Measurements from ENCODE around the gene DNPH1.

DNPH1 gene, protein sequence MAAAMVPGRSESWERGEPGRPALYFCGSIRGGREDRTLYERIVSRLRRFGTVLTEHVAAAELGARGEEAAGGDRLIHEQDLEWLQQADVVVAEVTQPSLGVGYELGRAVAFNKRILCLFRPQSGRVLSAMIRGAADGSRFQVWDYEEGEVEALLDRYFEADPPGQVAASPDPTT

DNA sequence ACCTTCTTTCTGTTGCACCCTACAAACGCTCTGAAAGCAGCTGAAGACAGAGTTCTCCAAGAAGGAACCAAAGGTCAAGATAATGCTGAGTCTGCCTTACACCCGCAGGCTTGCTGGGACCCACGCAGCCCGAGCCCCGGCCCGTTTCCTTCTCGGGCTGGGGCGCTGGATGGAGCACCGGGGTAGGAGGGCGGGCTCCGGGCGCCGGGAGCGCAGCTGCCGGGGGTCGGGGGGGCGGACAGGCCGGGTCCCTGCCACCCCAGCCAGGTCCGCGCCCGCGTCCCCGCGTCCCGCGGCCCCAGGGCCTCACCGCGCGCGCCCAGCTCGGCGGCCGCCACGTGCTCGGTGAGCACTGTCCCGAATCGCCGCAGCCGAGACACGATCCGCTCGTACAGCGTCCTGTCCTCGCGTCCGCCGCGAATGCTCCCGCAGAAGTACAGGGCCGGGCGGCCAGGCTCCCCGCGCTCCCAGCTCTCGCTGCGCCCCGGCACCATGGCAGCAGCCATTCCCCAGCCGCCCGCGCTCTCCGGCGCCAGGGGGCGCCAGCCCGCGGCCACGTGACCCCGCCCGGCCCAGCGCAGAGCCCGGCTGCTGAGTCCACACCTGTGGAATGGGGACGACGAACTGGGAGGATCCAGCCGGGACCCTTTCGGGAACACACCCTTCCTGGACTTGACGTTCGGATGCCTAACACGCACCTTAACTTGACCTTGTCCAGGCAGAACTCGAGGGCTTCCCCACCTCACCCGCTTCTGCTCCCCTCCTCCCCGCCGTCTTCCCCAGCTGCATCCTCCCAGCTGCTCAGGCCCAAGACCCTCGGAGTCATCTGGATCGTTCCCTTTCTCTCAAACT, at the start of gene DNPH1:
Gene DNPH1, minus strand, starts transcription at position 531 of the 852 bp plus-strand sequence. Its CDS starts 25 bp downstream, at position 506.
- DNase-seq: peak; percentile 35 to 45

DNA sequence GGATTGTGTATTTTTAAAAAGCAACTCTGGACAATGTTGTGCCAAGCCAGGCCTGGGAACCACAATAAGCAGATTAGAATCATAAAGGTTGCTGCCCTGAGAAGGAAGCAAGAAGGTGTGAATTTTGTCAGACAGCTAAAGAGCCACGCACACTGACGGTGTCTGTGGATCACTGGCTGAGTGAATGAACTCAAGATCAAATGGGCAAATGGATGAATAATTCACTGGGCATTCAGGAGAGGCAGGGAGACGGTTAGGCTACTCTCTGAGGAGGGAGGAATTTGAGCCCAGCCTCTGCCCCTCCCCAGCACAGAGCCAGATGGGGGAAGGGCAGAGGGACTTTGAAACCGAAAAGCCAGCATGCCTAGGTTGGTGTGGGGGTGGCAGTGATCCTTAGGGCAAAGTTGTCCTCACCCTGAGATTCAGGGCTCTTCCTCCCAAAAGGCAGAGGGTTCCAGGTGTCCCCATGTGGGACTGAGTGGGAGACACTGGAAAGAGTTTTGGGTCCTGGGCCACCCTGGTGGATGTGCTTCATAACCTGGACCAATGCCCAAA, 49.3 kb upstream of the DNPH1 start:
- no peak for DNase-seq

DNA sequence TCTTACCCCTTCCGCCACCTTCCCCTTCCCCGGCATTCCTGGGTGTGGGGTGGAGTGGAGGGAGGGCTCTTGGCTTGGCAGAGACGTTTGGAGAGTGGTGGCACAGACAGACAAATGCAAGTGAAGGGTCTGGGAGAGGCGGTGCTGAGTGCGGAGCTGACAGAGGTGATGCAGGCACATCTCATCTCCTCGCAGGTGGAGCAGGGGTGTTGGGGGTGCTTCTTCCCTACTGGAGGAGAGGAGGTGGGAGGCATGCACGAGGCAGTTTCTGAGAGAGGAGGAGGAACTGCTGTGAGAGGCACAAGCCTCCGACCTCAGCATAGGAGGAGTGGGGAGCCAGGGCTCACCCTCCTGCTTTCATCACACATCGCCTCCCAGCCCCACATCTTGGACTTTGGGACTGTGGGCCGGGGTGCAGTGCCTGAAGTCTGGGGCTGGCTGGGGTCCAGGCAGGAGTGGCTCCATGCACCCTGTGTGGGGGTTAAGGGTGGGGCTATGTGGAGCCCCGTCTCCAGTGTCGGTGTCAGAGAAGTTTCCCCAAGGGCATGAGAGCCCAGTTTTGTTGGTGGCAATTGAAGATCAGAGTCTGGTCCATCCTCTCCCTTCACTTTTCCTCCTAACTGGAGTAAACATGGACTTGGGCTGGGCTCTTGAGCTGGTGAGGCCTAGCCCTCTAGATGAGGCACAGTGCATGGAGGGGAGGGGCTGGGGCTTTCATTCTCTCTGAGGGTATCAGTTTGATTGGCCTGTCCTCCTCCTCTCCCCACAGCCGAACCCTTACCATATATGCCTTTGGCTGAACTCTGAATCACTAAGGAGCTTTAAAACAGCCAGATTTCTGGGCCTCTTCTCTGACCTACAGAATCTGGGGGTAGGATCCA, 48.6 kb upstream of the DNPH1 start:
- no peak for DNase-seq

DNA sequence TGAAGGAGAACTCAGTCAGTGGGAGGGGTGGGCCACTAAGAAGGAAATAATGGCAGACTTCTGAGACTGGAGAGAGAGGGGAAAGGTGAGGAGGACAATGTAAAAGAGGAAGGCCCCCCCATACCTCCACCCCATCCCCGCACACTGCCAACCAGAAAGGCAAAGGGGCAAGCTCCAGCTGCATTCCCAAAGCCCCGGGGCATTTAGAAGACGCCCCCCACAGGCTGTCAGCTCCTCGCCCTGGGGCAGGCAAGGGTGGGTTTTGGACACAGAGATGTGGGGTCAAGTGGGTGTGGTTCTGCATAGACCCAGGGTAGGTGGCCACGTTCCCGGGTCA, 48.0 kb upstream of the DNPH1 start:
- no peak for DNase-seq

DNA sequence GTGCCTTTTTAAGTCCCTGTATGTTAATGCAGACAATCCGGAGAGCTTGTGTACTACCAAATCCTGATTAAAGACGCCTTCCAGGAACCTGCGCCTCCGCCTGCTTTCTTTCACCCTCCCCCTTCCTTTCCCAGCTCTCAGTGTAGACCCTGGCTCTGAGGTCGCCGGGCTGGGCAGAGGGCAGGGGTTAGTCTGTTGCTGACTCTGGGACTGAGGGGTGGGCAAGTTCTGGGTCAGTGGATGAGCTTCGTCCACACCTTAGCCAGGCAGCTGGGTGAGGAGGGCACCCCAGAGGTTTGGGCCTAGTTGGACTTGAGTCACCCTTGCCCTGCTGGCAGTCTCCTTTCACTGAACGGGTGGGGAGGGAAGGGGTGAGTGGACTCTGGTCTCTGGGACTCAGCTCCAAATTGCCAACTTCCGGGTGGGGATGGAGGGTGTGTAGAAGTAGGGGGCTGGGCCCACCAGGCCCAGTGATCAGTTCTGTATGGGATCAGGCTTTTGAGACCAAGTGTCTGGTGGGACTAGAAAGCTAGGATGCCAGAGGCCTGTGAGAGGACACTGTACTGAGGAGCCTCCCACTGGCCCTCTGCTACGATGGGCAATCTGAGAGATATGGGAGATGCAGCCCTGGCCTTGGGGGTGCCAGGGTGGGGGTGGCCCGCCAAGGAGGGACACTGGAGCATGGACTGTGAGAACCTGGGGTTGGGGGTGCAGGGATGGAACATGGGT, 47.5 kb upstream of the DNPH1 start:
- no peak for DNase-seq

DNA sequence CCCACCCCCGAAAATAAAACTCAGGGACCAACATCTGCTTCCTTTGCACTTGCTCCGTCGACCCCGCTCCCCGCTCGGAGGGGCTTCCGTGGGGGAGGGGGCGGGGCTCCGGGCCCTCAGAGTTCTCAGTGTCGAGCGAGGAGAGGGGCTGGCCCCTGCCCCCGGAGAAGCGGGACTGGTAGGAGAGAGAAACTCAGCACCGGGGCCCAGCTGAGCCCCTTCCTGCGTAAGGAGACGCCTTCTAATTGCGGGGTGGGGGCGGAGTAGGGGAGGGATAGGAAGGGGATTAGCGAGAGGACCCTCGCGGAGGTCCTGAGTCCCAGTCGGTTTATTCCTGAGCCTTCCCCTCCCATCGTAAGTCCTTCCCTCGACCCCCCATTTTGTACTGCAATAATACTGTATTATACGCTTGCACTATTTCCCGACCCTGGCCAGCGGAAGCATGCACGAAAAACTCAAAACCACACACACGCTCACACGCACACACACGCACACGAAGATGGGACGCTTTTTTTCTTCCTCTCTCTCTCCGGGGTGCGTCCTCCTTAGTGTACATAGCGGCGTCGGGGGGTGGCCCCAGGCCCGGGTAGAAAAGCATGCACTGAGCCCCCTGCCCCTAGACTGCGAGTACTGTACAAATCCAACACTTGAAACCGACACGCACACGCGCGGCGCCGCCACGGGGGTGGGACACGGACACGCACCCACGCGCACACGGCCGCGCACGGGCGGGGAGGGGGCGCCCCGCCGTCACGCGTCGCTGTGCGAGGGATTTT, 46.7 kb upstream of the DNPH1 start:
- no peak for DNase-seq

DNA sequence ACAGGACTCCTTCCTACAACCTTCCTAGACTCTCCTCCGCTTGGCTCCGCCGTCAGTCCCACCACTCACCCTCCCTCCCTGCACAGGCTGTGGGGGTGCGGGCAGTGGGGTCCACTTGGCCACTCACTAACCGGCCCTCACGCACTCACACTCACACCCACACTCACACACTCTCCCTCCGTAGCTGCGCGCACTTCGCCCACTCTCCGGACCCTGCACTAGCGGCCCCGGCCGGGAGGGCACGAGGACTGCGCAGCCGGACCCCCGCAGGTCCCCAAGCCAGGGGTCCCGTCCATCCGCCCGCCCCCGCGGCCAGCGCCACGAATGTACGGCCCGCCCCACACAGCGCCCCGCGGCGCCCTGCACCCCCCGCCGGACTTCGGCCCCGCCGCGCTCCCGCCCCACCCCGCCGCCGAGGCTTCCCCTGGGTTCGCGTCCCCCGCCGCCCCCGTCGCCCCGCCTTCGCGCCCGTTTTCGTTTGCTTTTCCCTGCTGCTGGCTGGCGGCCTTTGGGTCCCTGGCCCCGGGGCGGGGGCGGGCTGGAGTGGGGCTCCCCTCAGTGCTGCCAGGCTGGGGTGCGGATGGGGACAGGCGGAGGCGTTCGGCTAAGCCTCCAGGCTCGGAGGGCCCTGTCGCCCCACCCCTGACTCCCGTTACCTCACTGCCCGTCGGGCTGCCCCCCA, 45.8 kb upstream of the DNPH1 start:
- peak in 1 of 2 experiments; percentile 10 for DNase-seq

DNA sequence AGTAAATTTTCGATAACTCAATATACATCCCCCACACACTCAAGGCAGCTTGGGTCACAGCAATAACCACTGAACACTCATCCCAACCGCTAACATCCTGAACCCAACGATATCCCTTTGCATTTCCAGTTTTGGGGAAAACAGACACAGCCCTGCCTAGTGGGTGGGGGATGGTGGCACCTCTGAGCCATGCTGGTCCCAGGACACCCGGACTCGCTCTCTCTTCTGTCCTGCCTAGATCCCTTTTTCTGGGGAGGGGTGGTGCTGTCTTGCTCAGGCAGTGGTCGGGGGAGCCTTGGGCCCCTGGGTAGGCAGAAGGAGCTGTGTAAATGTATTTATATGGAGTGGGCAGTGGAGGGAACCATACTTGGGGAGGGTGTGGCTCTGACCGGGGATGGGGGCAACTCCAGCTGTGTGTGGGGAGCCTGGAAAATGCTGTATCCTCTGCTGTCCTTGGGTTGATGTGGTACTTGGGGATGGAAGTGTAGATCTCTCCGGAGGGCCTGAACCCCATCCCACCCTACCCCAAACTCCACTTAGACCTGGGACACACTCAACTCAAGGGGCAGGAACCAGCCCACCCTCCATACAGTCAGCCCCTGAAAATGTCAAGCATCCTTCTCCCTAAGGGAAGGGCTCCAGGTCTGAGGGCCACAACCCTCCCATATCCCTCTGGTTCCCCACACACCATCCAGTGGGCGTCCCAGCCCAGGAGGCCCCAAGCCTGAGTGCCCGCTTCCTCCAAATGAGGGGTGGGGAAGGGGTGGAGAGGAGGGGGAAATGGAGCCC, 45.0 kb upstream of the DNPH1 start:
- DNase-seq: peak; percentile 40 to 43

DNA sequence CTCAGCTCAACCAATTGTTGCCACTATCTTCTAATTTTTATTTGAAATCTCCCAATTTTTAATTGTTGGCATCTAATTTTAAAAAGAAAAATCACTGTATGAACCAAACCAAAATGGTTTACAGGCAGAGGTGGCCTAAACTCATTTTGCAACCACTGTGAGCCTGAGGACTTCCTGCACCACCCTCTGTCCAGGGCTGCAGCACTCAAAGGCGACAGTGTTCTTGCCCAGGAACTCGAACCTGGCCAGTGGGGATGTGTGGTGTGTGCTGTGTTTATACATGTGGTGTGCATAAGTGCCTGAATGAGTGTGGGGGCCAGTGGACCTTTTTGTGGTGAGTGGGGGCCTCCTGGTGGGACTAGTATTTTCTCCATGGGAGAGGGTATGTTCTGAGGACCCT, 44.4 kb upstream of the DNPH1 start:
- DNase-seq: no peak

DNA sequence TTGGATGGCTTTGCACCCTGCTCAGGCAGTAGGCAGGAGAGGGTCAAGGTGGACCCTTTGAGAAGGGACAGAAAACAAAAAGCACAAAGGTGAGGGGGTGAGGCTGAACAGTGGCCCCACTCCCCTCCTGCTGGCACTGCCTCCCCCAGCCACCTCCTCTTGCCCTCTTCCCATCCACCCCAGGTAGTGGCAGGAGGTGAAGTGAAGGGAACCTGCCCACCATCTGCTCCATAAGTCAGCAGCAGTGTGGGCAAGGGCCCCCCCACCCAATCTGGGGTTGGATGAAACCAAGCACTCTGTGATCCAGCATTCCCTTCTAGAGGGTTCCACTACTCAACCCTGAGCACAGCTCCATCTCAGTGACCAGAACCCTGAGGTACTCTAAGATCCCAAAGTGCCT, 42.7 kb upstream of the DNPH1 start:
- no peak for DNase-seq

DNA sequence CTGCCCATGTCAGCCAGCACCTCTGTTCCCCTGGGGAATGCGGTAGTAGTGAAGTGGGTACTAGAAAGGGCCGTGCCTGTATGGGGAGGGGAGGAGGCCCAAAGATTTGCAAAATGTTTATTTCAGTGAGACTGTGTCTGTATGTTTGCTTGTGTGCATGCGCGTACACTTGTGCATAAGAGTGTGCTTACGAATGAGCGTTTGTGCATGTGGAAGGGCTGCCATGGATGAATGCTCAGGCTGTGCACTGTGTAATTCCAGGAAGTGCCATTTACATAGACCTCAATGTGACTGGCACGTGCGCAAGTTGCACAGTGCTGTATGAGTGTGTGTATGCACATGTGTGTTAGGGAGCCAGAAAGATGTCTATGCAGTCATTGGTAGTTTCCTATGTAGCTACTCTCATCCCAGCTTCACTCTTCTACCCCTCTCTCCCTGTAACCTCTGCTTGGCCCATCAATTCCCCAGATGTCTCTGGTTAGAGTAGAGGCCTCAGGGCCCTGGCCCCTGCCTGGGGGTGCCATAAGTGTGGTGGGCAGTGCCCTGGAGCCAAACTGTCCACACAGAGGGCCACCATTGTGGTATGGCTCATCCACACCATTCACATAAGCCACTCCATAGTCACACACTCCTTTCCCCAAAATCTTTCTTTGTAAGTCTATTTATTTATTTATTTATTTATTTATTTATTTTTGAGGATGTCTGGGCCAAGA, 42.0 kb upstream of the DNPH1 start:
- no peak for DNase-seq

DNA sequence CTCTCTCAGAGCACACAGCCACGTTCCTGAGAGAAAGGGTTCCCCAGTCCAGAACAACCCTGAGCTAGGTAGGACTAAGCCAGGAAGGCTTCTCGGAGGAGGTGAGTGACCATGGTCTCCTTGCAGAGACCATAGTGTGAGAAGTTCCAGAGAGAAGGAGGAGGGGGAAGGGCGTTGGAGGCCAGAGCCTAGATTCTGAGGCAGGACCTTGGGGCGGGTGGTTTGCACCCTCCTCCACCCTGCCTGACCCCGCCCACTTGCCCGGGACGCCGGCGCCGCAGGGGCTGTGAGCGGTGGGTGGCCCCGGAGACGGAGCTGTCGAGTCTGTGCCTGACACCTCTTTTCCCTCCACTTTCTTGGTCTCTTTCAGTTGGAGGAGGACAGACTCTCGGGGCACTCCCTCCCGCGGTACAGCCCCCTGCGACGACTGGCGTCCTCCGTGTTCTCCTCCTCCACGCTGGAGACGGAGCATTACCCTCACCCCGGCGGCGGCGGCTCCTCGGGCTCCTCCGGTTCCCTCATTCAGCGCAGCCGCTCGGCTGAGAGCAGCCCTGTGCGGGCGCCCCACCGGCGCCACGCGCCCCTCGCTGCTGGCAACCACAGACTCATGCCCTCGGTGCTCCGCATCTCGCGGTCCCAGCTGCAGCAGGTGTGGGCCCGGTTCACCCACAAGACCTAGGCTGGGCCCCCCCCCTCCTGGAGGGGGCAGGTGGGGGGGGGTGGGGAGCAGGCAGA, 40.2 kb upstream of the DNPH1 start:
- no peak for DNase-seq

DNA sequence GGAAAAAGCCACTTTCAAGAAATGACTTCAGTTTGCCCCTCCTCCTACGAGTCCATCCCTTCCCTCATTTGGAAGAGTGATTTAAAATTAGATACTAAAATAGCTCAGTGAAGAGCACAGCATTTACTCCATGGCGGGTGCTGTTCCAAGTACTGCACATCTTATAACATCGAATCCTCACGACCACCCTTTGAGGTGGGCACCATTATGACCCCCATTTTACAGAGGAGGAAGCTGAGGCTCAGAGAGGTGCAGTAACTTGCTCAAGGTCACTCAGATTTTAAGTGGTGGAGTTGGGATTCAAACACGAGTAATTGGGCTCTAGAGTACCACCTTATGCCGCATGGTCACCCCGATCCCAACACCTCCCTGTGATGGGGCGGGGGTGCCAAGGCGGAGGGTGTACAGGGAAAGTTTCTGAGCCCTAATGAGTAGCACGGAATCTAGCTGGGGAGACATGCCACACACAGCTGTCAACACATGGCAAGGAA, 39.5 kb upstream of the DNPH1 start:
- no peak for DNase-seq

DNA sequence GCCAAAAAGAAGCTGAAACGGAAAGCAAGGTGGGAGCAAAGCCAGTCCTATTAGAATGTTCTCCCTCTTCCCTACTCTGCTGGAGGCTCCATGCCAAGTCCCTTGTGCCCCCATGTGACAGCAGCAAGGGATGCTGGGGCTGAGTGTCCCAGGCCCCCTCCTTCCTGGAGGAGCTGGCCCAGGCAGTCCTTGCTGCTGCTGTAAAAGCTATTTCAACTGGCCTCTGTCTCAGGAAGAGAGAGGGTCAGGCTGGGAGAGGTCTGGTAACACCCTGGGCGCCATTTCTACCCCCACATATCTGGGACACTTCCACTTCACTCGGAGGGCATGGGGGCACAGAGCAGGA, 39.0 kb upstream of the DNPH1 start:
- DNase-seq: no peak

DNA sequence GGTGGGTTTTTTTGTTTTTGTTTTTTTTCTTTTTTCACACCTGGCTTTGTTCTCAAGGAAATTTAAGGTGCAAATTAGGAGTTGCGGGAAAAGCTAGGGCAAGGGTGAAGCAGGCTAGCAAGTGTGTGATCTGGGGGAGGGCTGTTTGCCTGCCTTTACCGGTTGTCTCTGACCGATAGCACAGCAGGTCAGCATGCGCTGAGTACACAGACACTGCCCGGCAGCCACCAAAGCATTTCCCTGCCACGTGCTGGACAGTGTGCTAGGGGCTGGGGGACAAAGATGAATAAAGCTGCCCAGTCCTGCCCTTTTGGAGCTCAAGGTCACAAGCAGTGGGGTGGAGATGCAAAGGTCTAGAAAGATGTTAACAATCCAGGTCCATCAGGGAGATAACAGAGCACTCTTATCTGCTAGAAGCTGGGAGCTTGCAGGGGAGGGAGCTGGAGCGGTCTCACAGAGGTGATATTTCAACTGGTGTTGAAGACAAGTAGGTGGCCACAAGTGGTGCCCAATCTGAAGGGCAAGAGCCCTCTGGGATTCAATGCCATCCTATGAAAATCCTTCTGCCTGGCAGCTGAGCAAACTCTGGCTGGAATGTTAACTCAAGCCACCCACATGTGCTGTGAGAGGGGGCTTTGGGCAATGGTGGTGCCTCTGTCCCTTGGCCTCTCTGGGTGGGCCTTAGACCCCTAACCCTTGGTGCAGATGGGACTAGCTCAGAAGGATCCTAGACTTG, 38.5 kb upstream of the DNPH1 start:
- no peak for DNase-seq

DNA sequence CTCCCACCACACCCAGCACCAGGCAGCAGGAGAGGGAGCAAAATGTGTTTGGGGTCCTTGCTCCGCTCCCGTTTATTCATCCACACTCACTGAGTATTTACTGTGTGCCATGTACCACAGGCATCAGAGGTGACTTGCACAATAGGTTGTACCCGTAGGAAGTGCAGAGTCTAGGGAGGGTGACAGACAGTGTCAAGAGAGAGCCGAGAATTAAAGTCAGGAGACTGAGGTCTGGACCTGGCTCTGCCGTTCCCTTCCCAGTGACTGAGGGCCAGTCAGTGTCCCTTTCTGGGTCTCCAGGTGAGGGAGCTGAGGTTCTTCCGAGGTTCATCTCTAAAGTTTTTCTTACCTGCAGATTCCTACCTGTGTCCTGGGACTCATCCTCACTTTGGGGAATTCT, 36.3 kb upstream of the DNPH1 start:
- no peak for DNase-seq

DNA sequence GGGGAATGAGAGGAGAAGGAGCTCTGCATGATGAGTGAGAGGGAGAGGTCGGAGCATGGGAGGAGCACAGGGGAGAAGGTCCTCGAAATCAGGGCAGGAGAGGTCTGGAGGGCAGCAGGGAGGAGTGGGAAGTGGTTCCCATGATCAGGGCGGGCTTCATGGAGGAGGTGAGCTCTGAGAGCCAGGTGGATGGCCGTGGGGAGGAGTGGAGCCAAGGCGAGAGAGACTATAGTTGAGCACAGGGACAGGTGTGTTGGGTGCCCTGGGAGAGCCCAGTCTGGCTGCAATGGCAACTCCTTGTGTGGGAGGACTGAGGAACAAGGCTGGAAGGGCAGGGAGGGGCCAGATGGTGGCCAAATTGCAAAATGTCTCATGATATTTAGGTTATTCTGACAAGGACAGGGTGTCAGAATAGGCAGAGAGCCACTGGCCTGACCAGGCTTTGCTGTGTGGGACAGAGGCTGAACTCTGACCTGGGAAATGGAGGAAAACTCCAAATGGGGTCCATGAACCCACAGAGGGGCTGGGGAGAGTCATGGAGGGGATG, 35.4 kb upstream of the DNPH1 start:
- DNase-seq: no peak
